Activated naive CD4-positive, alpha-beta T cell treated with anti-CD3 and anti-CD28 coated beads, Interleukin-2, amount 10 ng/mL, durations not matched to agents 7 days and 5 days (primary cell): ENCODE measurements around the gene CHI3L2.

Experiments used
- CTCF ChIA-PET: fragments of 350-600 bp; sonication (Branson Sonifier 250); formaldehyde crosslinking; loops from one replicate; lab custom pipeline; 2021; ENCODE audit warnings: antibody characterized with exemption; lab: Charles Lee
- DNase-seq: peaks from one replicate; pipeline ENCODE4 v3.0.0-alpha.2; 2020
- H3K27ac Mint-ChIP-seq: one replicate; pipeline ENCODE4 v1.8.0; 2021; ENCODE audit warnings: mild to moderate bottlenecking, moderate library complexity, mixed read lengths
- H3K27me3 Mint-ChIP-seq: one replicate; pipeline ENCODE4 v1.8.0; 2021; ENCODE audit warnings: mild to moderate bottlenecking, mixed read lengths
- H3K36me3 Mint-ChIP-seq: one replicate; pipeline ENCODE4 v1.8.0; 2021; ENCODE audit warnings: mixed read lengths
- H3K4me1 Mint-ChIP-seq: one replicate; pipeline ENCODE4 v1.8.0; 2021; ENCODE audit warnings: mixed read lengths
- H3K4me3 Mint-ChIP-seq: one replicate; pipeline ENCODE4 v1.8.0; 2021; ENCODE audit warnings: mild to moderate bottlenecking, moderate library complexity, mixed read lengths
- H3K9me3 Mint-ChIP-seq: one replicate; pipeline ENCODE4 v1.8.0; 2021; ENCODE audit warnings: mixed read lengths

CHI3L2 gene

DNA sequence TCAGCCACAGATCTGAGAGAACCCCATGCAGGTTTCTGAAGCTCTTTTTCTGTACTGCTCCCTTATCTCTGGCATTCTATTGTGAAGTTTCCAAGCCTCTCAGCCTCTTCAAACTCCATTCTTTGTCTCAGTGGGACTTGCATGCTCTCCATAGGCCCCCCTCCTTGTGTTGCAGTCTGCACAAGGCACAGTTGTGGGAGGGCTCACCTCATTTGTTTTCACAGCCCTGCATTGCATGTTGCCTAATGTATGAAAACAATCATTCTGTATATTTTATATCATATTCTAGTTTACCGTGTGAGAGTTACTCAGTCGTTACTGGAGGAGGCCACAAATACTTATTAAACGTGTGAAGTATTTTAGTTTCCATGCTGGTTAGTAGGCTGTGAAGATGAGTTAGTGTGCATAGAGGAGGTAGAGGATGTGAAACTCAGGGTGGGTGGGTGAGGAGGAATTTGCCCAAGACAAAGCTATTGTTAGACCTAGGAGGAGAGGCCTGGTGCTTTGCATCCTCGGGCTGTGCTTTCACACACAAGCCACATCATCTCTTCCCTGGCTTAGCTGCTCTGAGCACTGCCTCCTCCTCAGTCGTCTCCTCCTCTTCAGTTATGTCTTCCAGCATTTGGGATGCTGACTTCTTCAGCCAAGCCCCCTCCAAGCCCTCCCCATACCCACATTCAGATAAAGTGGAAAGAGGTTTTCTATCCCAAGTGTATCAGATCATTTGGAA is 7.8 kb upstream of the CHI3L2 start:
- H3K4me3 Mint-ChIP-seq, result peak overlapping the region; percentile 59
- peaks cover 5% of the 10 kb centered on the region for H3K9me3 Mint-ChIP-seq
- CTCF ChIA-PET, result interaction anchor here (0.6 to 10.7 kb wide), 5 partner anchors 11 to 226 kb away, joined by 3 to 250 read pairs (median 6); partner anchors contain the start of gene DENND2D
- peak; percentile 66 for DNase-seq
- H3K27ac Mint-ChIP-seq, result peak overlapping the region; percentile 98
- H3K36me3 Mint-ChIP-seq, result peaks cover 12% of the 10 kb centered on the region
- peaks cover 95% of the 10 kb centered on the region for H3K4me1 Mint-ChIP-seq
- no peaks in the 10 kb centered on the region for H3K27me3 Mint-ChIP-seq

DNA sequence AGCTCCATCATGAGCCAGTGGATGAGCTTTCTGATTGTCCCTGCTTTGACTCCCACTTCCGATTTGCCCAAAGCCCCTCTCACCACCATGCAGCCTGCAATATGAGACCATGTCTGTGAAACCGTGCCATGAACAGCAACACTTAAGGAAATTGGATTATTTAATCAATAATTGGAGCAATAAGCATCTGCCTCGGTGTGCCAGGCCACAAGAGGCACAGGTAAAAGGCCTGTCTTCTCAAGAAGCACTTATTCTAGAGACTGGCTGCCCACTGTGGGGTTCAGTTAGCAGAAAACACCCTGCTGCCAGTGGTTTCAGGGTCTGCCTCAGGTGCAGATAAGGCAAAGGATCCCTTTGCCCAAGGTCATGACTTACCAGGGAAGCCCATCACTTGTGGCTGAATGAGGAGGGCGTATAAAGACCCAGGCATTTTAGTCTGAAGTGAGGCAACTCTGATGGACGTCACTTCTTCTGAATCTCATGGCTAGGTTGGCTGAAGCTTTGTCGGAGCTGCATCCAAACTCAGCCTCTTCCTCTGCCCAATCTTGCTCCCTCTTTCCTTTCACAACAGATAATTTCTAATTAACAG is 7.1 kb upstream of the CHI3L2 start:
- CTCF ChIA-PET, result interaction anchor here (1.4 to 10.7 kb wide), 5 partner anchors 12 to 113 kb away, joined by 3 to 250 read pairs (median 6); partner anchors contain the start of gene DENND2D
- DNase-seq, result no peak
- no peaks in the 10 kb centered on the region for H3K27me3 Mint-ChIP-seq

GRCh38 chr1:111221276-111221632 is 6.3 kb upstream of the CHI3L2 start:
- CTCF ChIA-PET, result interaction anchor here (0.8 to 10.7 kb wide), 9 partner anchors 15 to 190 kb away, joined by 3 to 250 read pairs (median 3); partner anchors contain the start of gene DENND2D
- Mint-ChIP-seq H3K9me3 (peaks cover 5% of the 10 kb centered on the region), H3K4me1 (peaks cover 96% of the 10 kb centered on the region), H3K27me3 (no peaks in the 10 kb centered on the region), H3K4me3 (peak overlapping the region; percentile 71), H3K36me3 (peaks cover 12% of the 10 kb centered on the region), H3K27ac (peak overlapping the region; percentile 98)
- no peak for DNase-seq

More for the DNA sequence above, 7.1 kb upstream of the CHI3L2 start:
- Mint-ChIP-seq H3K4me1 (peaks cover 95% of the 10 kb centered on the region), H3K4me3 (peak overlapping the region; percentile 59), H3K36me3 (peaks cover 12% of the 10 kb centered on the region), H3K27ac (peak overlapping the region; percentile 98), H3K9me3 (peaks cover 5% of the 10 kb centered on the region)

DNA sequence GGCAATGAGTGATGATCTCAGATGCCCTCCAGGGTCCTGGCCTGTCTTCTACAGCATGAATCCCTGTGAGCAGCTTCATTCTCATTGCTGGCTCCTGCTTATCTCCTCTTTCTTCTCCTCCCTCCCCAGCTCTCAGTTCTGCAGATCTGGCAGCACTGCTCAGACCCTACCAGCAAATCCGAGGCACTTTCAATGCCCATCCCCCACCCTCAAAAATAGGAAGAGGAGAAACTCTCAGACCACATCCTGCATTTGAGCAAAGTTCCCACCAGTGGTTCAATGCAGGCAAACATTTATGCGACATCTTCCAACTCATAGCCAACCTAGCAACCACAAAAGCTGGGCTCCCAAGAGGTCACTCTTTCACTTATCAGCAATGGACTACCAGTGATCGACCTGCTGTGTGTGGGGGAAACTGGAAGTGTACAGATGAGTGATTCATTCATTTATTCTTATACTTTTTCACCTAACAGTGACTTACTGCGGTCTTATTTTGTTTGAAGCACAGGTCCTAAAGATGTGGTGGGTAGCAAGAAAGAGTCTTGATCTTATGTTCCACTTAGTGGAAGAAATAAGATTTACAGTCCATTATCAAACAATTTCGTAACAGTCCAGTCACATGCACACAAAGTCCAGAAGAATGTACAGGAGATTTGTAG is 5.8 kb upstream of the CHI3L2 start:
- Mint-ChIP-seq H3K9me3 (peaks cover 5% of the 10 kb centered on the region), H3K27me3 (no peaks in the 10 kb centered on the region)
- peak; percentile 77 for DNase-seq

GRCh38 chr1:111222308-111223125 is 5.0 kb upstream of the CHI3L2 start:
- CTCF ChIA-PET, result interaction anchor here (0.8 to 10.7 kb wide), 18 partner anchors 9 to 525 kb away, joined by 3 to 250 read pairs (median 4); partner anchors contain the start of genes DENND2D and WDR77
- Mint-ChIP-seq H3K9me3 (peaks cover 5% of the 10 kb centered on the region), H3K4me1 (peaks cover 96% of the 10 kb centered on the region), H3K36me3 (peaks cover 12% of the 10 kb centered on the region), H3K4me3 (peak overlapping the region; percentile 71), H3K27me3 (no peaks in the 10 kb centered on the region), H3K27ac (peak overlapping the region; percentile 98)
- peak; percentile 87 for DNase-seq

More for the DNA sequence above, 5.8 kb upstream of the CHI3L2 start:
- CTCF ChIA-PET, result interaction anchor here (0.8 to 10.7 kb wide), 10 partner anchors 15 to 220 kb away, joined by 3 to 250 read pairs (median 4); partner anchors contain the start of gene DENND2D
- H3K27ac Mint-ChIP-seq, result peak overlapping the region; percentile 98
- H3K4me3 Mint-ChIP-seq, result peak overlapping the region; percentile 71
- H3K36me3 Mint-ChIP-seq, result peaks cover 12% of the 10 kb centered on the region
- peaks cover 96% of the 10 kb centered on the region for H3K4me1 Mint-ChIP-seq

DNA sequence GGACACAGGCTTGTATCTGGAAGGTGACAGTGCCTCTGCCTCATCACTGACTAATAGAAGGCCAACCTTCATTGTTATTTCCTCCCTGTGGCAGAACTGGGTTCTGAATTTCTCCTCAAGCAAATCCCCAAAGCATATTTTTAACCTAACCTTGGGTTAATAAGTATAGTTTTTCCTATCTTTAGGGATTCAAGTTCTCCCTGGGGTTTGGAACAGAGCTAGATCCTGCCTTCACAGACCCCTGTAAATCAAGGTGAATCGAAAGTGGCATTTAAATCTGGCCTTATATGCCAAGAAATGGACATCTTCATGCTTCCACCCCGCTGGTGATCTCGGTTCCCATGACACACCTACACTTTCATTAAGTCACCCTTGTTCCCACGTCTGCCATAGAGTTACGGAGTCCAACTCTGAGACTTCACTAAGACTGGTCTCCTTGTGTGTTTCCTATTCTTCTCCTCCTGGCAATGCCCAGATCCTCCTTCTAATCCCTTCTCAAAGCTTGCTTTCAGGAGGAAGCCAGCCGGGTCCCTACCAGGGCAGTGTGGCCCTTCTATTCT is 4.3 kb upstream of the CHI3L2 start:
- no peak for DNase-seq
- Mint-ChIP-seq H3K4me1 (peaks cover 96% of the 10 kb centered on the region), H3K27me3 (no peaks in the 10 kb centered on the region), H3K27ac (peak overlapping the region; percentile 98), H3K9me3 (no peaks in the 10 kb centered on the region), H3K4me3 (peak overlapping the region; percentile 71), H3K36me3 (peaks cover 15% of the 10 kb centered on the region)
- CTCF ChIA-PET, result interaction anchor here (0.6 to 10.7 kb wide), 20 partner anchors 9 to 545 kb away, joined by 3 to 250 read pairs (median 4); partner anchors contain the start of genes DENND2D and WDR77

DNA sequence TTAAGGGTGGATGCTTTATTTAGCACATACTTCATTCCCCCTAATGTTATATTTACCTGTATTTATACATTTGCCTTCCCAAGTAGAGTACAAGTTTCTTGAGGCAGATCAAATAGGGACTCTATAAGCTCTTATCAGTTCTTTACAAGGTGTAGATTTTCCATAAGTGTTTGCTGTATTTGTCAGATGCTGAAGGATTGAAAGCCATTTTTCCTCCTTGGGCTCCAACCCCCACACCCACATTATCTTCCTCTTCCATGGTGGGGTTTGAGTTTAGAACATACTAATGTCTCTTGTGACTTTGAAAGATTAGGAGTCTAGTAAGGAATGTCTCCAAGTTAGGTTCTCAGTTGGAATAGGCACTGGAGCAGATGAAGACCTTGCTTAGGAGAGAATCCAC is 2.4 kb upstream of the CHI3L2 start:
- CTCF ChIA-PET, result interaction anchor here (1.2 to 10.7 kb wide), 7 partner anchors 11 to 216 kb away, joined by 5 to 96 read pairs (median 7); no protein-coding TSS in a partner anchor
- peak overlapping the region; percentile 92 for H3K27ac Mint-ChIP-seq
- peak overlapping the region; percentile 56 for H3K4me3 Mint-ChIP-seq
- H3K4me1 Mint-ChIP-seq, result peaks cover 93% of the 10 kb centered on the region
- H3K36me3 Mint-ChIP-seq, result peaks cover 12% of the 10 kb centered on the region
- no peaks in the 10 kb centered on the region for H3K9me3 Mint-ChIP-seq
- no peak for DNase-seq
- H3K27me3 Mint-ChIP-seq, result no peaks in the 10 kb centered on the region

GRCh38 chr1:111225717-111226400 is 1.7 kb upstream of the CHI3L2 start:
- DNase-seq, result peak; percentile 63
- CTCF ChIA-PET, result interaction anchor here (0.8 to 10.7 kb wide), 11 partner anchors 8 to 215 kb away, joined by 3 to 96 read pairs (median 6); no protein-coding TSS in a partner anchor
- Mint-ChIP-seq H3K36me3 (peaks cover 16% of the 10 kb centered on the region), H3K4me3 (peak overlapping the region; percentile 56), H3K27ac (peak overlapping the region; percentile 92), H3K9me3 (peaks cover 2% of the 10 kb centered on the region), H3K4me1 (peaks cover 91% of the 10 kb centered on the region), H3K27me3 (no peaks in the 10 kb centered on the region)

- Mint-ChIP-seq H3K9me3 (peaks cover 2% of the 10 kb centered on the region), H3K4me1 (peaks cover 85% of the 10 kb centered on the region), H3K27me3 (no peaks in the 10 kb centered on the region), H3K4me3 (no peak overlapping the region), H3K36me3 (peaks cover 18% of the 10 kb centered on the region), H3K27ac (peak overlapping the region; percentile 92)
- CTCF ChIA-PET, result interaction anchor here (1.1 to 10.7 kb wide), 3 partner anchors 12 to 130 kb away, joined by 4 to 96 read pairs (median 4); no protein-coding TSS in a partner anchor
- no peak for DNase-seq
These were observed 586 bp downstream of the CHI3L2 start for GRCh38 chr1:111227851-111228747.

- no peak for DNase-seq
- Mint-ChIP-seq H3K27me3 (no peaks in the 10 kb centered on the region), H3K9me3 (peaks cover 2% of the 10 kb centered on the region), H3K4me1 (peaks cover 79% of the 10 kb centered on the region), H3K4me3 (no peak overlapping the region), H3K27ac (no peak overlapping the region), H3K36me3 (peaks cover 18% of the 10 kb centered on the region)
- CTCF ChIA-PET, result interaction anchor here (0.8 to 10.7 kb wide), 4 partner anchors 13 to 129 kb away, joined by 3 to 96 read pairs (median 4); no protein-coding TSS in a partner anchor
These were observed 1.2 kb downstream of the CHI3L2 start for GRCh38 chr1:111228748-111229126.

DNA sequence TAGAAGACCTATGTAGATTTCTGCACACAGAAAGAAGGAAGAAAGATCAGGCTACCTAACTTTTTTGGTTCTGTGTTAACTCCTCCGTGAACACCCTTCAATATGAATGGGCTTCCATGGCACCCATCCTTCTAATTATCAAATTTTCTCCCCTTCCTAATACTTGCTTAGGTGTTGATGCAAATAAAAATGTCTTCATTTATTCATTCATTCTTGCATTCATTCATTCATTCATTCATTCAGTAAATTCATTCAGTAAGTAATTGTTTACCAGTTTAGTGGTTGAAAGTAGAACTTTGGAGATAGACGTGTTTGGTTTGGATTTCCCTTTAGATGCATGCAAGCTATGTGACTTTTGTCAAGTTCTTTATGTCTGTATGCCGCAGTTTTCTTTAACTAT is 4.6 kb downstream of the CHI3L2 start:
- H3K4me1 Mint-ChIP-seq, result peaks cover 57% of the 10 kb centered on the region
- no peak overlapping the region for H3K4me3 Mint-ChIP-seq

More for the DNA sequence above, 4.6 kb downstream of the CHI3L2 start:
- CTCF ChIA-PET, result interaction anchor here (1.0 kb wide), 1 partner anchor 9 kb away, joined by 5 read pairs; no protein-coding TSS in a partner anchor
- peaks cover 43% of the 10 kb centered on the region for H3K36me3 Mint-ChIP-seq
- H3K27me3 Mint-ChIP-seq, result no peaks in the 10 kb centered on the region
- H3K9me3 Mint-ChIP-seq, result peaks cover 2% of the 10 kb centered on the region
- no peak for DNase-seq
- no peak overlapping the region for H3K27ac Mint-ChIP-seq
